HepG2 (cell line): Measurements from ENCODE around the gene JHY. TPM values are rescaled to one million over a fixed set of nuclear protein-coding genes. Genes with fewer than 3 reads are reported as not detected.

Experiments used
- ATAC-seq: fragments of 200-7000 bp; cut with Tn5 transposase; 3 replicates; pipeline ENCODE4 v1.9.1; 2020; ENCODE audit warnings: mild to moderate bottlenecking, moderate library complexity
- BruUV-seq: library from RNA; stranded (reverse); fragments of 400-500 nt; replicated peaks from 2 replicates; lab custom pipeline; 2021; lab: Mats Ljungman, UMichigan
- CTCF ChIA-PET: fragments of 300-600 bp; formaldehyde crosslinking; extraction: SDS; loops from one replicate; lab custom pipeline; 2021; ENCODE audit warnings: low total read pairs, inconsistent platforms, low intra/inter-chr PET ratio; lab: Yijun Ruan, JAX
- POLR2A ChIA-PET: fragments of 350-600 bp; sonication (Branson Sonifier 250); formaldehyde crosslinking; loops from one replicate; lab custom pipeline; 2020; ENCODE audit warnings: antibody characterized with exemption, inconsistent platforms; lab: Yijun Ruan, JAX
- DNase-seq: peaks from one replicate; pipeline ENCODE4 v3.0.0-alpha.2; 2015; ENCODE audit warnings: low spot score
- FAIRE-seq: peaks from 3 replicates; lab custom pipeline; 2011; peaks lifted over from hg19 to GRCh38; lab: Jason Lieb, UNC
- H2AFZ ChIP-seq: one replicate; pipeline ENCODE4 v1.6.1; 2011; ENCODE audit warnings: low read length, inconsistent platforms
- H3K27ac ChIP-seq: fragments of 300-600 bp; 3 replicates; pipeline ENCODE4 v1.8.0; 2011; ENCODE audit warnings: mixed run types, mild to moderate bottlenecking, mixed read lengths, low read length, inconsistent platforms; ENCODE audit not compliant: insufficient read depth; ENCODE audit errors: extremely low read length
- H3K27me3 ChIP-seq, 2 experiments: fragments of 200-600 bp in 1 of 2; 2 replicates in 1 of 2; 3 replicates in 1 of 2; pipeline versions ENCODE4 v1.6.0 to v1.8.0; 2011; ENCODE audit warnings: low read length in 2 of 2, mild to moderate bottlenecking in 2 of 2, moderate library complexity in 2 of 2, inconsistent platforms in 1 of 2; ENCODE audit not compliant: insufficient read depth in 2 of 2, control insufficient read depth in 1 of 2
- H3K36me3 ChIP-seq, 2 experiments: fragments of 200-600 bp in 1 of 2; replicated peaks in 1 of 2; 2 replicates in 1 of 2; 3 replicates in 1 of 2; pipeline versions ENCODE4 v1.5.1 to v1.8.0; 2011; ENCODE audit warnings: low read length in 2 of 2, inconsistent platforms in 1 of 2; ENCODE audit not compliant: insufficient read depth in 2 of 2, control insufficient read depth in 1 of 2
- H3K4me1 ChIP-seq: 2 replicates; pipeline ENCODE4 v1.5.1; 2012; ENCODE audit warnings: low read length, inconsistent platforms; ENCODE audit not compliant: insufficient read depth
- H3K4me2 ChIP-seq: 2 replicates; pipeline ENCODE4 v1.6.0; 2011; ENCODE audit warnings: low read depth, low read length, inconsistent platforms
- H3K4me3 ChIP-seq, 3 experiments: fragments of 200-600 bp in 1 of 3; sonication (generic), shearing (Covaris generic) in 1 of 3; replicated peaks in 1 of 3; 2 replicates each; pipeline ENCODE4 v1.5.1; 2011 to 2016; ENCODE audit warnings: low read length in 3 of 3, inconsistent platforms in 2 of 3, low read depth in 2 of 3, mild to moderate bottlenecking in 2 of 3, control low read depth in 1 of 3, mixed read lengths in 1 of 3; ENCODE audit not compliant: insufficient read depth in 1 of 3
- H3K79me2 ChIP-seq: one replicate; pipeline ENCODE4 v1.6.1; 2011; ENCODE audit warnings: low read length, inconsistent platforms; ENCODE audit not compliant: insufficient read depth
- H3K9ac ChIP-seq: 2 replicates; pipeline ENCODE4 v1.6.0; 2011; ENCODE audit warnings: mild to moderate bottlenecking, low read depth, low read length, inconsistent platforms; ENCODE audit not compliant: insufficient read depth
- H3K9me3 ChIP-seq: 2 replicates; pipeline ENCODE4 v1.5.1; 2012; ENCODE audit warnings: mild to moderate bottlenecking, low read length
- H4K20me1 ChIP-seq: 2 replicates; pipeline ENCODE4 v1.6.0; 2011; ENCODE audit warnings: inconsistent platforms, mild to moderate bottlenecking, low read length, moderate library complexity; ENCODE audit not compliant: insufficient read depth
- AGO2 ChIP-seq: fragments of 200-400 bp; formaldehyde crosslinking; optimal IDR thresholded peaks from 2 replicates; pipeline ENCODE3; 2017; ENCODE audit warnings: mild to moderate bottlenecking, low read depth, low read length, moderate library complexity
- HMG20A ChIP-seq: IDR thresholded peaks from 2 replicates; pipeline ENCODE4 v1.6.1; 2016; ENCODE audit warnings: borderline replicate concordance
- ISL2 ChIP-seq: sonication (generic); formaldehyde crosslinking; IDR thresholded peaks from 2 replicates; pipeline ENCODE4 v1.5.0; 2020; ENCODE audit warnings: missing genetic modification reagents
- KMT2A ChIP-seq: sonication (generic); formaldehyde crosslinking; IDR thresholded peaks from 2 replicates; pipeline ENCODE4 v1.4.0; 2020; ENCODE audit warnings: missing genetic modification reagents
- TARDBP ChIP-seq: sonication (generic); formaldehyde crosslinking; IDR thresholded peaks from 2 replicates; pipeline ENCODE4 v1.8.0; 2022; ENCODE audit warnings: mild to moderate bottlenecking, missing genetic modification reagents
- XRCC5 ChIP-seq: fragments of 200-400 bp; formaldehyde crosslinking; optimal IDR thresholded peaks from 2 replicates; pipeline ENCODE3; 2017; ENCODE audit warnings: mild to moderate bottlenecking, low read length
- ZNF143 ChIP-seq: sonication (generic); formaldehyde crosslinking; IDR thresholded peaks from 2 replicates; pipeline ENCODE4 v1.4.0; 2020; ENCODE audit warnings: missing genetic modification reagents
- ZNF431 ChIP-seq: sonication (generic); formaldehyde crosslinking; IDR thresholded peaks from 2 replicates; pipeline ENCODE4 v1.9.0; 2022; ENCODE audit warnings: missing genetic modification reagents, low read depth, mild to moderate bottlenecking, borderline replicate concordance
- WGBS: methylation state at CpG from one replicate; pipeline ENCODE4 v1.1.6; 2017; ENCODE audit warnings: low lambda C conversion rate; 5-methylcytosine and 5-hydroxymethylcytosine counted together
- in situ Hi-C: cut with HindIII; loops from 2 replicates; pipeline ENCODE4 v1.10.0; 2017; ENCODE audit warnings: low pct_unique_long_range_greater_than_20kb; ENCODE audit not compliant: extremely low pct_ligation_motif_present
- intact Hi-C: fragments of 100-400 bp; cut with micrococcal nuclease; formaldehyde crosslinking; loops from one replicate; pipeline ENCODE4 v1.10.0; 2022; ENCODE audit not compliant: unreplicated experiment
- polyA plus RNA-seq, 8 experiments: library from polyadenylated mRNA; depleted of rRNA in 3 of 8; stranded (reverse) in 7 of 8; unstranded in 1 of 8; fragments of >200 nt; fragmentation: Illumina TruSeq in 4 of 8; extraction: Trizol in 4 of 8; gene quantifications; 2 replicates each; pipeline versions ENCODE4 v1.2.1 to v1.2.3, GENCODE V29; 2011 to 2016; ENCODE audit warnings: low read depth in 4 of 8, missing spikeins in 1 of 8, mixed read lengths in 1 of 8; ENCODE audit not compliant: insufficient read depth in 1 of 8
- total RNA-seq, 5 experiments: library from RNA; depleted of rRNA; stranded (reverse); fragments of >200 nt; fragmentation: Illumina TruSeq; extraction: Trizol; gene quantifications; 2 replicates each; pipeline ENCODE4 v1.2.3, GENCODE V29; 2016; ENCODE audit warnings: low read depth in 1 of 5
- TF ChIP-seq, protein P1 (sequence below): fragments of 450-650 bp; IDR thresholded peaks from 2 replicates; pipeline ENCODE4 v1.6.1; 2017
- TF ChIP-seq, protein P2 (sequence below): sonication (generic); formaldehyde crosslinking; IDR thresholded peaks from 2 replicates; pipeline ENCODE4 v1.5.1; 2020; ENCODE audit warnings: mild to moderate bottlenecking, missing genetic modification reagents, moderate library complexity

The JHY gene
- total and polyA plus RNA-seq, 2 of the 13 experiments (the other 11 are each of a cell fraction or from before 2014, with no cell fraction given) = not detected

DNA sequence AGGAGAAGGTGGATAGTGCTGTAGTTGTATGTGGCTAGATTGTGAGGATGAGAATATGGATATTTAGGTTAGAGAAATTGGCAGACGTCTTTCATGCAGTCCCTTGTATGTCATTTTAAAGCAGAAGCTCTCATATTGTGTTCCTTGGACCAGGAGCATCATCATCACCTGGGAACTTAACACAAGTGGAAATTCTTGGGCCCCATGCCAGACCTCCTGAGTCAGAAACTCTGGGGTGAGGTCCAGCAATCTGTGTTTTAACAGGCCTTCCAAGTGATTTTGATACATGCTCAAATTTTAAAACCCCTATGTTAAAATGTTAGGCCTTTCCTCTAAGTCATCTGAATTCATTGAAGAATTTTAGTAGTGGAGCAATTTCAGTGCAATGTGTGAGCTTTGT is 34.8 kb downstream of the JHY start:
- Histone ChIP-seq H3K9me3 (no peaks in the 10 kb centered on the region), H2AFZ (no peak overlapping the region), H3K9ac (no peak overlapping the region)
- intact Hi-C loops = no loop called here
- 0% methylated on average over 1 of the region's 1 CpG for WGBS
- ATAC-seq = no peak
- in situ Hi-C loops = loop anchor here (10.0 kb wide), 1 partner anchor 107 kb away; no protein-coding TSS in a partner anchor
- FAIRE-seq = no peak
- TF ChIP-seq, protein P1, sequence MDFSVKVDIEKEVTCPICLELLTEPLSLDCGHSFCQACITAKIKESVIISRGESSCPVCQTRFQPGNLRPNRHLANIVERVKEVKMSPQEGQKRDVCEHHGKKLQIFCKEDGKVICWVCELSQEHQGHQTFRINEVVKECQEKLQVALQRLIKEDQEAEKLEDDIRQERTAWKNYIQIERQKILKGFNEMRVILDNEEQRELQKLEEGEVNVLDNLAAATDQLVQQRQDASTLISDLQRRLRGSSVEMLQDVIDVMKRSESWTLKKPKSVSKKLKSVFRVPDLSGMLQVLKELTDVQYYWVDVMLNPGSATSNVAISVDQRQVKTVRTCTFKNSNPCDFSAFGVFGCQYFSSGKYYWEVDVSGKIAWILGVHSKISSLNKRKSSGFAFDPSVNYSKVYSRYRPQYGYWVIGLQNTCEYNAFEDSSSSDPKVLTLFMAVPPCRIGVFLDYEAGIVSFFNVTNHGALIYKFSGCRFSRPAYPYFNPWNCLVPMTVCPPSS = no peak
- TF ChIP-seq, all 625 proteins: peak for 0
- ChIA-PET CTCF (no interaction called here), POLR2A (no interaction called here)
- peaks cover 0 to 28% of the 10 kb centered on the region in 2 experiments; a peak in 3 of 5 replicates for H3K27me3 ChIP-seq
- no peak overlapping the region for H3K4me2 ChIP-seq
- H3K27ac ChIP-seq = no peak overlapping the region
- H3K36me3 ChIP-seq = no peaks in the 10 kb centered on the region
- no TSS peak for BruUV-seq
- no peak overlapping the region for H3K4me3 ChIP-seq
- no peak for DNase-seq
- H4K20me1 ChIP-seq = no peaks in the 10 kb centered on the region
- H3K79me2 ChIP-seq = no peaks in the 10 kb centered on the region
- no peaks in the 10 kb centered on the region for H3K4me1 ChIP-seq

DNA sequence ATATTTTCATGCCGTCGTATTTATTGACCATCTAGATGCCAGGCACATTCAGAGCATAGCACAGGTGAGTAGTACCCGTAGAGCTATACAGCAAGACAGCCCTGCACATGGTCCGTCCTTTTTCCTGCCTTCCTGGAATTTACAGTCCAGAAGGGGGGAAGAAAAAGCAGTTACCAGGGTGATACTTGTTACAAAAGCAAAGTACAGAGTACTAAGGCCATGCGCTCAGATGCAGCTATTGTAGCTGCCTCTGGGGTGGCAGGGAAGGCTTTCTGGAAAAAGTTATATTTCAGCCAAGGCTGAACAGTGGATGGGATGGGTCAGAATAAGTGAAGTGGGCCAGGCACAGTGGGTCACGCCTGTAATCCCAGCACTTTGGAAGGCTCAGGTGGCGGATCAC is 36.2 kb downstream of the JHY start:
- intact Hi-C loops = no loop called here
- ChIA-PET POLR2A (no interaction called here), CTCF (no interaction called here)
- no peaks in the 10 kb centered on the region for H3K36me3 ChIP-seq
- H3K9me3 ChIP-seq = no peaks in the 10 kb centered on the region
- in situ Hi-C loops = loop anchor here (10.0 kb wide), 1 partner anchor 106 kb away; no protein-coding TSS in a partner anchor
- H3K27me3 ChIP-seq = peaks cover 0 to 24% of the 10 kb centered on the region in 2 experiments; a peak in 2 of 5 replicates
- no peaks in the 10 kb centered on the region for H3K79me2 ChIP-seq
- no peak overlapping the region for H2AFZ ChIP-seq
- no TSS peak for BruUV-seq
- H3K9ac ChIP-seq = no peak overlapping the region
- FAIRE-seq (no peak), DNase-seq (no peak), ATAC-seq (peak; percentile 49)
- 13% methylated on average over 7 of the region's 7 CpGs for WGBS
- no peak overlapping the region for H3K27ac ChIP-seq
- H4K20me1 ChIP-seq = no peaks in the 10 kb centered on the region
- no peak overlapping the region for H3K4me2 ChIP-seq
- TF ChIP-seq AGO2 (no peak), XRCC5 (no peak), ISL2 (no peak), KMT2A (CRISPR knock-in tag) (no peak), HMG20A (CRISPR knock-in tag) (no peak), ZNF143 (no peak), ZNF431 (CRISPR knock-in tag) (no peak), TARDBP (CRISPR knock-in tag) (no peak)
- TF ChIP-seq, protein P2, sequence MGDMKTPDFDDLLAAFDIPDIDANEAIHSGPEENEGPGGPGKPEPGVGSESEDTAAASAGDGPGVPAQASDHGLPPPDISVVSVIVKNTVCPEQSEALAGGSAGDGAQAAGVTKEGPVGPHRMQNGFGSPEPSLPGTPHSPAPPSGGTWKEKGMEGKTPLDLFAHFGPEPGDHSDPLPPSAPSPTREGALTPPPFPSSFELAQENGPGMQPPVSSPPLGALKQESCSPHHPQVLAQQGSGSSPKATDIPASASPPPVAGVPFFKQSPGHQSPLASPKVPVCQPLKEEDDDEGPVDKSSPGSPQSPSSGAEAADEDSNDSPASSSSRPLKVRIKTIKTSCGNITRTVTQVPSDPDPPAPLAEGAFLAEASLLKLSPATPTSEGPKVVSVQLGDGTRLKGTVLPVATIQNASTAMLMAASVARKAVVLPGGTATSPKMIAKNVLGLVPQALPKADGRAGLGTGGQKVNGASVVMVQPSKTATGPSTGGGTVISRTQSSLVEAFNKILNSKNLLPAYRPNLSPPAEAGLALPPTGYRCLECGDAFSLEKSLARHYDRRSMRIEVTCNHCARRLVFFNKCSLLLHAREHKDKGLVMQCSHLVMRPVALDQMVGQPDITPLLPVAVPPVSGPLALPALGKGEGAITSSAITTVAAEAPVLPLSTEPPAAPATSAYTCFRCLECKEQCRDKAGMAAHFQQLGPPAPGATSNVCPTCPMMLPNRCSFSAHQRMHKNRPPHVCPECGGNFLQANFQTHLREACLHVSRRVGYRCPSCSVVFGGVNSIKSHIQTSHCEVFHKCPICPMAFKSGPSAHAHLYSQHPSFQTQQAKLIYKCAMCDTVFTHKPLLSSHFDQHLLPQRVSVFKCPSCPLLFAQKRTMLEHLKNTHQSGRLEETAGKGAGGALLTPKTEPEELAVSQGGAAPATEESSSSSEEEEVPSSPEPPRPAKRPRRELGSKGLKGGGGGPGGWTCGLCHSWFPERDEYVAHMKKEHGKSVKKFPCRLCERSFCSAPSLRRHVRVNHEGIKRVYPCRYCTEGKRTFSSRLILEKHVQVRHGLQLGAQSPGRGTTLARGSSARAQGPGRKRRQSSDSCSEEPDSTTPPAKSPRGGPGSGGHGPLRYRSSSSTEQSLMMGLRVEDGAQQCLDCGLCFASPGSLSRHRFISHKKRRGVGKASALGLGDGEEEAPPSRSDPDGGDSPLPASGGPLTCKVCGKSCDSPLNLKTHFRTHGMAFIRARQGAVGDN = no peak
- no peaks in the 10 kb centered on the region for H3K4me1 ChIP-seq
- H3K4me3 ChIP-seq = no peak overlapping the region
